HepG2 (cell line): ENCODE results near the gene TMEM186. TPM values are rescaled to one million over a fixed set of nuclear protein-coding genes. Genes with fewer than 3 reads are reported as not detected.
A peak's percentile ranks its signal among the peaks of the same experiment; 100 is the strongest.

Experiments
- BRCA1 ChIP-seq: sonication (generic); formaldehyde crosslinking; IDR thresholded peaks from 2 replicates; pipeline ENCODE4 v1.4.0; 2020; ENCODE audit warnings: missing genetic modification reagents
- FOXA3 ChIP-seq: IDR thresholded peaks from 2 replicates; pipeline ENCODE4 v1.6.1; 2016; ENCODE audit warnings: missing genetic modification reagents, missing compliant biosample characterization
- GATAD1 ChIP-seq: IDR thresholded peaks from 2 replicates; pipeline ENCODE4 v1.6.1; 2016; ENCODE audit warnings: missing genetic modification reagents, missing compliant biosample characterization
- NCOA2 ChIP-seq: sonication (generic); formaldehyde crosslinking; IDR thresholded peaks from 2 replicates; pipeline ENCODE4 v1.8.0; 2022; ENCODE audit warnings: inconsistent platforms
- SALL2 ChIP-seq: sonication (generic); formaldehyde crosslinking; IDR thresholded peaks from 2 replicates; pipeline ENCODE4 v1.8.1; 2023; ENCODE audit warnings: mild to moderate bottlenecking, missing genetic modification reagents, inconsistent platforms
- ZNF629 ChIP-seq: sonication (generic); formaldehyde crosslinking; conservative IDR thresholded peaks from 2 replicates; pipeline ENCODE4 v1.5.0; 2020; ENCODE audit warnings: missing genetic modification reagents
- polyA plus RNA-seq, 8 experiments: library from polyadenylated mRNA; depleted of rRNA in 3 of 8; stranded (reverse) in 7 of 8; unstranded in 1 of 8; fragments of >200 nt; fragmentation: Illumina TruSeq in 4 of 8; extraction: Trizol in 4 of 8; gene quantifications; 2 replicates each; pipeline versions ENCODE4 v1.2.1 to v1.2.3, GENCODE V29; 2011 to 2016; ENCODE audit warnings: low read depth in 4 of 8, missing spikeins in 1 of 8, mixed read lengths in 1 of 8; ENCODE audit not compliant: insufficient read depth in 1 of 8
- total RNA-seq, 5 experiments: library from RNA; depleted of rRNA; stranded (reverse); fragments of >200 nt; fragmentation: Illumina TruSeq; extraction: Trizol; gene quantifications; 2 replicates each; pipeline ENCODE4 v1.2.3, GENCODE V29; 2016; ENCODE audit warnings: low read depth in 1 of 5
- TF ChIP-seq, protein P1 (sequence below): sonication (generic); formaldehyde crosslinking; IDR thresholded peaks from 2 replicates; pipeline ENCODE4; 2020; ENCODE audit warnings: missing genetic modification reagents, mild to moderate bottlenecking, borderline replicate concordance
- TF ChIP-seq, protein P2 (sequence below): sonication (generic); formaldehyde crosslinking; IDR thresholded peaks from 2 replicates; pipeline ENCODE4 v1.8.0; 2022; ENCODE audit warnings: missing genetic modification reagents, mild to moderate bottlenecking, inconsistent platforms, borderline replicate concordance
- TF ChIP-seq, protein P3 (sequence below): sonication (generic); formaldehyde crosslinking; IDR thresholded peaks from 2 replicates; pipeline ENCODE4 v1.5.0; 2020; ENCODE audit warnings: mild to moderate bottlenecking, missing genetic modification reagents
- TF ChIP-seq, protein P4 (sequence below): sonication (generic); formaldehyde crosslinking; conservative IDR thresholded peaks from 2 replicates; pipeline ENCODE4 v1.8.0; 2022; ENCODE audit warnings: low read depth, missing genetic modification reagents
- TF ChIP-seq, protein P5 (sequence below): sonication (generic); formaldehyde crosslinking; IDR thresholded peaks from 2 replicates; pipeline ENCODE4 v1.5.0; 2020; ENCODE audit warnings: mild to moderate bottlenecking, missing genetic modification reagents
- TF ChIP-seq, protein P6 (sequence below): sonication (generic); formaldehyde crosslinking; IDR thresholded peaks from 2 replicates; pipeline ENCODE4 v1.5.0; 2020; ENCODE audit warnings: missing genetic modification reagents
- TF ChIP-seq, protein P7 (sequence below): sonication (generic); formaldehyde crosslinking; IDR thresholded peaks from 2 replicates; pipeline ENCODE4 v1.5.1; 2020; ENCODE audit warnings: missing genetic modification reagents, mild to moderate bottlenecking, borderline replicate concordance

Gene TMEM186
- total and polyA plus RNA-seq, 2 of the 13 experiments (the other 11 are each of a cell fraction or from before 2014, with no cell fraction given): 16.2 to 19.3 TPM

DNA sequence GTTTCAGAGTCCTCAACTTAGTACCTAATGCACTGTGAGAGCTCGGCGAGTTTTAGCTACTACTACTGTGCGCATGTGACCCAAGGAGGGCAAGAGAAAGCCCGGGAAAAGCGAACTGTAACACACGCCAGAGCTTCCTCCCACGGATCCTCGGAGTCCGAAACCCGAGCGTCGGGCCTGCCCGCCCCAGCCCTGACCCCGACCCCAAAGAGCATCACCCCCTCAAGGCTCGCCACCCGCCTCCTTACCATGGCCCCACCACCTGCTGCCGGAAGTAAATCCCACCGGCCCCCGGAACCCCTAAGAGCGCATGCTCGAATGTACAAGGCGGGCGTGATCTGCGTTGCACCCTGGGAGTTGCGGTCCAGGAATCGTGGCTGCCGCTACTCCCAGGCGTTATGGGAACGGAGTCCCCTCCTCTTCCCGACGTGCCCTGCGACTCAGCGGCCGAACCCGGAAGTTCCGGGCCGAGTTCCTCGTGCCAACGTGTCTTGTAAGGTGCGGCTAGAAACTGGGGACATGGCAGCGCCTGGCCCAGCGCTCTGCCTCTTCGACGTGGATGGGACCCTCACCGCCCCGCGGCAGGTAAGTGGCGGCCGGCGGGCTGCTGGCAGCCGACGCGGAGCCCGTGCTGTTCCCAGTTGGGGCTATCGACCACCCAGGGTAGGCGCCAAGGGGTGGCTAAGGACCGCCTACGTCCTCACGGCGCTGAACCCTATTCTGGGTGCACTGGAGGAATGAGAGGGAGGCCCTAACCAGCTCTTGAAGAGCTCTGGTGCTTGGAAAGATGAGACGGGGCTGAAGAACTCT is at the start of gene TMEM186, which contains the start of gene PMM2 (continued):
- TF ChIP-seq, protein P1, sequence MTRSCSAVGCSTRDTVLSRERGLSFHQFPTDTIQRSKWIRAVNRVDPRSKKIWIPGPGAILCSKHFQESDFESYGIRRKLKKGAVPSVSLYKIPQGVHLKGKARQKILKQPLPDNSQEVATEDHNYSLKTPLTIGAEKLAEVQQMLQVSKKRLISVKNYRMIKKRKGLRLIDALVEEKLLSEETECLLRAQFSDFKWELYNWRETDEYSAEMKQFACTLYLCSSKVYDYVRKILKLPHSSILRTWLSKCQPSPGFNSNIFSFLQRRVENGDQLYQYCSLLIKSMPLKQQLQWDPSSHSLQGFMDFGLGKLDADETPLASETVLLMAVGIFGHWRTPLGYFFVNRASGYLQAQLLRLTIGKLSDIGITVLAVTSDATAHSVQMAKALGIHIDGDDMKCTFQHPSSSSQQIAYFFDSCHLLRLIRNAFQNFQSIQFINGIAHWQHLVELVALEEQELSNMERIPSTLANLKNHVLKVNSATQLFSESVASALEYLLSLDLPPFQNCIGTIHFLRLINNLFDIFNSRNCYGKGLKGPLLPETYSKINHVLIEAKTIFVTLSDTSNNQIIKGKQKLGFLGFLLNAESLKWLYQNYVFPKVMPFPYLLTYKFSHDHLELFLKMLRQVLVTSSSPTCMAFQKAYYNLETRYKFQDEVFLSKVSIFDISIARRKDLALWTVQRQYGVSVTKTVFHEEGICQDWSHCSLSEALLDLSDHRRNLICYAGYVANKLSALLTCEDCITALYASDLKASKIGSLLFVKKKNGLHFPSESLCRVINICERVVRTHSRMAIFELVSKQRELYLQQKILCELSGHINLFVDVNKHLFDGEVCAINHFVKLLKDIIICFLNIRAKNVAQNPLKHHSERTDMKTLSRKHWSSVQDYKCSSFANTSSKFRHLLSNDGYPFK (CRISPR knock-in tag): peak; percentile 98
- TF ChIP-seq, protein P2, sequence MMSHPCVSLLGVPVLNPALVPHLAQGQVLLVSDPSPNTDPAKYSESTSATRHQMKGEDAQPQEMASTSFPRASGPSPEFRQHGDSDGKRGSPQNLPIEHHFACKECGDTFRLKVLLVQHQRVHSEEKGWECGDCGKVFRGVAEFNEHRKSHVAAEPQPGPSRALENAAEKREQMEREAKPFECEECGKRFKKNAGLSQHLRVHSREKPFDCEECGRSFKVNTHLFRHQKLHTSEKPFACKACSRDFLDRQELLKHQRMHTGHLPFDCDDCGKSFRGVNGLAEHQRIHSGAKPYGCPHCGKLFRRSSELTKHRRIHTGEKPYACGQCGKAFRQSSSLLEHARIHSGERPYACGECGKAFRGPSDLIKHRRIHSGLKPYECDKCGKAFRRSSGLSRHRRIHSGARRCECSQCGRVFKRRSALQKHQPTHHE (CRISPR knock-in tag): peak; percentile 100
- TF ChIP-seq NCOA2 (CRISPR knock-in tag): peak; percentile 76
- TF ChIP-seq FOXA3 (CRISPR knock-in tag): peak; percentile 85
- TF ChIP-seq, protein P3, sequence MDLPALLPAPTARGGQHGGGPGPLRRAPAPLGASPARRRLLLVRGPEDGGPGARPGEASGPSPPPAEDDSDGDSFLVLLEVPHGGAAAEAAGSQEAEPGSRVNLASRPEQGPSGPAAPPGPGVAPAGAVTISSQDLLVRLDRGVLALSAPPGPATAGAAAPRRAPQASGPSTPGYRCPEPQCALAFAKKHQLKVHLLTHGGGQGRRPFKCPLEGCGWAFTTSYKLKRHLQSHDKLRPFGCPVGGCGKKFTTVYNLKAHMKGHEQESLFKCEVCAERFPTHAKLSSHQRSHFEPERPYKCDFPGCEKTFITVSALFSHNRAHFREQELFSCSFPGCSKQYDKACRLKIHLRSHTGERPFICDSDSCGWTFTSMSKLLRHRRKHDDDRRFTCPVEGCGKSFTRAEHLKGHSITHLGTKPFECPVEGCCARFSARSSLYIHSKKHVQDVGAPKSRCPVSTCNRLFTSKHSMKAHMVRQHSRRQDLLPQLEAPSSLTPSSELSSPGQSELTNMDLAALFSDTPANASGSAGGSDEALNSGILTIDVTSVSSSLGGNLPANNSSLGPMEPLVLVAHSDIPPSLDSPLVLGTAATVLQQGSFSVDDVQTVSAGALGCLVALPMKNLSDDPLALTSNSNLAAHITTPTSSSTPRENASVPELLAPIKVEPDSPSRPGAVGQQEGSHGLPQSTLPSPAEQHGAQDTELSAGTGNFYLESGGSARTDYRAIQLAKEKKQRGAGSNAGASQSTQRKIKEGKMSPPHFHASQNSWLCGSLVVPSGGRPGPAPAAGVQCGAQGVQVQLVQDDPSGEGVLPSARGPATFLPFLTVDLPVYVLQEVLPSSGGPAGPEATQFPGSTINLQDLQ (CRISPR knock-in tag): no peak; the same call in 1 of the 2 replicates
- TF ChIP-seq, protein P4, sequence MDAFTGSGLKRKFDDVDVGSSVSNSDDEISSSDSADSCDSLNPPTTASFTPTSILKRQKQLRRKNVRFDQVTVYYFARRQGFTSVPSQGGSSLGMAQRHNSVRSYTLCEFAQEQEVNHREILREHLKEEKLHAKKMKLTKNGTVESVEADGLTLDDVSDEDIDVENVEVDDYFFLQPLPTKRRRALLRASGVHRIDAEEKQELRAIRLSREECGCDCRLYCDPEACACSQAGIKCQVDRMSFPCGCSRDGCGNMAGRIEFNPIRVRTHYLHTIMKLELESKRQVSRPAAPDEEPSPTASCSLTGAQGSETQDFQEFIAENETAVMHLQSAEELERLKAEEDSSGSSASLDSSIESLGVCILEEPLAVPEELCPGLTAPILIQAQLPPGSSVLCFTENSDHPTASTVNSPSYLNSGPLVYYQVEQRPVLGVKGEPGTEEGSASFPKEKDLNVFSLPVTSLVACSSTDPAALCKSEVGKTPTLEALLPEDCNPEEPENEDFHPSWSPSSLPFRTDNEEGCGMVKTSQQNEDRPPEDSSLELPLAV (CRISPR knock-in tag): no peak
- TF ChIP-seq, protein P5, sequence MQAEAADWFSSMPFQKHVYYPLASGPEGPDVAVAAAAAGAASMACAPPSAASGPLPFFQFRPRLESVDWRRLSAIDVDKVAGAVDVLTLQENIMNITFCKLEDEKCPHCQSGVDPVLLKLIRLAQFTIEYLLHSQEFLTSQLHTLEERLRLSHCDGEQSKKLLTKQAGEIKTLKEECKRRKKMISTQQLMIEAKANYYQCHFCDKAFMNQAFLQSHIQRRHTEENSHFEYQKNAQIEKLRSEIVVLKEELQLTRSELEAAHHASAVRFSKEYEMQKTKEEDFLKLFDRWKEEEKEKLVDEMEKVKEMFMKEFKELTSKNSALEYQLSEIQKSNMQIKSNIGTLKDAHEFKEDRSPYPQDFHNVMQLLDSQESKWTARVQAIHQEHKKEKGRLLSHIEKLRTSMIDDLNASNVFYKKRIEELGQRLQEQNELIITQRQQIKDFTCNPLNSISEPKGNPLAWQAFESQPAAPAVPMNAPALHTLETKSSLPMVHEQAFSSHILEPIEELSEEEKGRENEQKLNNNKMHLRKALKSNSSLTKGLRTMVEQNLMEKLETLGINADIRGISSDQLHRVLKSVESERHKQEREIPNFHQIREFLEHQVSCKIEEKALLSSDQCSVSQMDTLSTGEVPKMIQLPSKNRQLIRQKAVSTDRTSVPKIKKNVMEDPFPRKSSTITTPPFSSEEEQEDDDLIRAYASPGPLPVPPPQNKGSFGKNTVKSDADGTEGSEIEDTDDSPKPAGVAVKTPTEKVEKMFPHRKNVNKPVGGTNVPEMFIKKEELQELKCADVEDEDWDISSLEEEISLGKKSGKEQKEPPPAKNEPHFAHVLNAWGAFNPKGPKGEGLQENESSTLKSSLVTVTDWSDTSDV (CRISPR knock-in tag): peak; percentile 99
- TF ChIP-seq BRCA1 (CRISPR knock-in tag): peak; percentile 99
- TF ChIP-seq, protein P6, sequence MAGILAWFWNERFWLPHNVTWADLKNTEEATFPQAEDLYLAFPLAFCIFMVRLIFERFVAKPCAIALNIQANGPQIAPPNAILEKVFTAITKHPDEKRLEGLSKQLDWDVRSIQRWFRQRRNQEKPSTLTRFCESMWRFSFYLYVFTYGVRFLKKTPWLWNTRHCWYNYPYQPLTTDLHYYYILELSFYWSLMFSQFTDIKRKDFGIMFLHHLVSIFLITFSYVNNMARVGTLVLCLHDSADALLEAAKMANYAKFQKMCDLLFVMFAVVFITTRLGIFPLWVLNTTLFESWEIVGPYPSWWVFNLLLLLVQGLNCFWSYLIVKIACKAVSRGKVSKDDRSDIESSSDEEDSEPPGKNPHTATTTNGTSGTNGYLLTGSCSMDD (CRISPR knock-in tag): peak; percentile 93; the same call in 1 of the 2 replicates
- peak; percentile 97 for TF ChIP-seq GATAD1 (CRISPR knock-in tag)
- TF ChIP-seq, protein P7, sequence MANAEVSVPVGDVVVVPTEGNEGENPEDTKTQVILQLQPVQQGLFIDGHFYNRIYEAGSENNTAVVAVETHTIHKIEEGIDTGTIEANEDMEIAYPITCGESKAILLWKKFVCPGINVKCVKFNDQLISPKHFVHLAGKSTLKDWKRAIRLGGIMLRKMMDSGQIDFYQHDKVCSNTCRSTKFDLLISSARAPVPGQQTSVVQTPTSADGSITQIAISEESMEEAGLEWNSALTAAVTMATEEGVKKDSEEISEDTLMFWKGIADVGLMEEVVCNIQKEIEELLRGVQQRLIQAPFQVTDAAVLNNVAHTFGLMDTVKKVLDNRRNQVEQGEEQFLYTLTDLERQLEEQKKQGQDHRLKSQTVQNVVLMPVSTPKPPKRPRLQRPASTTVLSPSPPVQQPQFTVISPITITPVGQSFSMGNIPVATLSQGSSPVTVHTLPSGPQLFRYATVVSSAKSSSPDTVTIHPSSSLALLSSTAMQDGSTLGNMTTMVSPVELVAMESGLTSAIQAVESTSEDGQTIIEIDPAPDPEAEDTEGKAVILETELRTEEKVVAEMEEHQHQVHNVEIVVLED (CRISPR knock-in tag): peak; percentile 96
- peak; percentile 42; the same call in 1 of the 2 replicates for TF ChIP-seq ZNF629 (CRISPR knock-in tag)
- peak; percentile 99 for TF ChIP-seq SALL2 (CRISPR knock-in tag)
